Uterus (tissue), 2 donors: ENCODE results near the gene PRKAA2.

ENCODE experiments used
- POLR2A ChIP-seq, 2 donors: fragments of 450-650 bp; IDR thresholded peaks; one replicate each; pipeline ENCODE4 v1.6.1; 2016; ENCODE audit warnings: antibody characterized with exemption in 2 of 2, mild to moderate bottlenecking in 1 of 2, moderate library complexity in 1 of 2
- TF ChIP-seq, protein P1 (sequence below), 4 experiments: fragments of 200-600 bp in 2 of 4; fragments of 450-650 bp in 2 of 4; sonication (generic) in 2 of 4; IDR thresholded peaks; one replicate each; pipeline ENCODE4 v1.5.1; 2016 to 2019; ENCODE audit warnings: antibody characterized with exemption in 4 of 4, mild to moderate bottlenecking in 2 of 4, moderate library complexity in 1 of 4

DNA sequence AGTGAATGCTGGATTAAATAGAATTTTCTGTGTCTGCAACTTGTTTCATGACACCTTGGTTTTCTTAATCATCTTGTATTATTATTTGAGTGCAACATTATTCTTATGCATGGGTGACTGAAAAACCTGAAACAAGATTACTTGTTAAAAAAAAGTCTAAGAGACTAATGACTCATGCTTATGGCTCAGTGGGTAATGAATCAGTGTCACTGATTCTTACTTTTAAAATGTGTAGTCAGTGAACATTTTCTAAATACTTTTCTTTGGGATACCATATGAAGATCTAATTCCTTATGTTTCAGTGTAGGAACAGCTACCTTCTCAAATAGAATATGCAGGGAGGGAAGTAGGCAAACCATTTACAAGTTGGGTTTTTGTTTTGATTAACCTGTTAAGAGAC lies 65.5 kb downstream of the PRKAA2 start:
- TF ChIP-seq POLR2A (IDR thresholded peaks at IDR 0.05), result no peak
- TF ChIP-seq, protein P1, sequence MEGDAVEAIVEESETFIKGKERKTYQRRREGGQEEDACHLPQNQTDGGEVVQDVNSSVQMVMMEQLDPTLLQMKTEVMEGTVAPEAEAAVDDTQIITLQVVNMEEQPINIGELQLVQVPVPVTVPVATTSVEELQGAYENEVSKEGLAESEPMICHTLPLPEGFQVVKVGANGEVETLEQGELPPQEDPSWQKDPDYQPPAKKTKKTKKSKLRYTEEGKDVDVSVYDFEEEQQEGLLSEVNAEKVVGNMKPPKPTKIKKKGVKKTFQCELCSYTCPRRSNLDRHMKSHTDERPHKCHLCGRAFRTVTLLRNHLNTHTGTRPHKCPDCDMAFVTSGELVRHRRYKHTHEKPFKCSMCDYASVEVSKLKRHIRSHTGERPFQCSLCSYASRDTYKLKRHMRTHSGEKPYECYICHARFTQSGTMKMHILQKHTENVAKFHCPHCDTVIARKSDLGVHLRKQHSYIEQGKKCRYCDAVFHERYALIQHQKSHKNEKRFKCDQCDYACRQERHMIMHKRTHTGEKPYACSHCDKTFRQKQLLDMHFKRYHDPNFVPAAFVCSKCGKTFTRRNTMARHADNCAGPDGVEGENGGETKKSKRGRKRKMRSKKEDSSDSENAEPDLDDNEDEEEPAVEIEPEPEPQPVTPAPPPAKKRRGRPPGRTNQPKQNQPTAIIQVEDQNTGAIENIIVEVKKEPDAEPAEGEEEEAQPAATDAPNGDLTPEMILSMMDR (IDR thresholded peaks at IDR 0.05), result no peak
